Nucleus accumbens (tissue), 56 donors: Measurements from ENCODE around the gene ERBB3.

Source experiments
- DNase-seq, 56 donors: peaks; one replicate each; lab custom pipeline; 2025; lab: John Stamatoyannopoulos, UW

Gene ERBB3

GRCh38 chr12:56107242-56107641, 27.3 kb downstream of the ERBB3 start:
- DNase-seq = no peak

DNA sequence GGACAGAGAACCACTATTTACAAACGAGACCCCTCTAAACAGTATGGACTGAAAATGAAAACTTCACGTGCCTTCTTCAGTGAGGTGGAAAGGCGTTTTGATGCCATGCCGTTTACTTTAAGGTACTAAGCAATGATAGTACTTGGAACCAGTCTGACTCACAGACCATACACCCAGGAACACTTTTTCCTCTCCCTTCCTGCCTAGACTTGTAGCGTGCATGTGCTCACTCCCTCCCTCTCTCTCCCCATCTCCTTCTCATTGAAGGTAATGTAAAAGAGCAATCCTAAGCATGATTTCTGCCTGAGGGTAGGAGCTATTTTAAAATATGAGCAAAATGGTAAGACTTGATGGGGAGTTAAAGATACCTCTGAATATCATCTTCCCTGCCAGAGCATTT, 30.6 kb downstream of the ERBB3 start:
- no peak for DNase-seq

- DNase-seq = no peak
Observed at GRCh38 chr12:56114084-56114483, 34.1 kb downstream of the ERBB3 start.

GRCh38 chr12:56115329-56115728, 35.4 kb downstream of the ERBB3 start:
- DNase-seq = peak in 9 of 56 donors; percentile 1 to 15 (median 3)

DNA sequence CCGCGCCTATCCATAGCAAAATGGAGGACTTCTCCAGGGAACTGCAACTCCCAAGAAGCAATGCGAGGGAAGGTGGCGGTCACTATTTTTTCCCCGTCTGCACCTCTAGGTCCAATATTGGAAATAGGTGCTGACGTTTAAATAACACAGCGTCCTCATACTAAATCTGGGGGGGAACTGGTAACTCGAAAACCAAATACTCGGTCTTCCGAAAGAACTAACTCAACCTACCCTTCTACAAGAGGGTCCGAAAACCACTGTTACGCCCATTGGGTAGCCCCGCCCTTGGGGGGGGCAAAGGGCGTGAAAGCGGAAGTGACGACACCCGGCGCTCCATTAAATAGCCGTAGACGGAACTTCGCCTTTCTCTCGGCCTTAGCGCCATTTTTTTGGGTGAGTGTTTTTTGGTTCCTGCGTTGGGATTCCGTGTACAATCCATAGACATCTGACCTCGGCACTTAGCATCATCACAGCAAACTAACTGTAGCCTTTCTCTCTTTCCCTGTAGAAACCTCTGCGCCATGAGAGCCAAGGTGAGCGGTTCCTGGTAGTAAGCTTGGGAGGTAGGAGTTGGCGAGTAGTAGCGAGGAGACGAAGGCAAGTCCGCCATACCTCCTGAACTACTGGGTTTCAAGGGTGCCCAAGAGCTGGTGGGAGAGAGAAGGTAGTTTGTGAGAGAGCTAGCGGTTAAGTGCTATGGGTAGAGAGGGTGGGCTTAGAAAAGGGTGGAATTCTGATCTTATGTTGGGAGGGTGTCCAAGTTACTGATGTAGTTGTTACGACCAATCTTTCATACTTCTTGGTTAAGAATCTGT, 36.5 kb downstream of the ERBB3 start, which contains the start of gene RPL41:
Gene RPL41 (plus strand): TSS at position 367 of the 815 bp plus-strand sequence.
- DNase-seq = peak; percentile 30 to 96 (median 88)

DNA sequence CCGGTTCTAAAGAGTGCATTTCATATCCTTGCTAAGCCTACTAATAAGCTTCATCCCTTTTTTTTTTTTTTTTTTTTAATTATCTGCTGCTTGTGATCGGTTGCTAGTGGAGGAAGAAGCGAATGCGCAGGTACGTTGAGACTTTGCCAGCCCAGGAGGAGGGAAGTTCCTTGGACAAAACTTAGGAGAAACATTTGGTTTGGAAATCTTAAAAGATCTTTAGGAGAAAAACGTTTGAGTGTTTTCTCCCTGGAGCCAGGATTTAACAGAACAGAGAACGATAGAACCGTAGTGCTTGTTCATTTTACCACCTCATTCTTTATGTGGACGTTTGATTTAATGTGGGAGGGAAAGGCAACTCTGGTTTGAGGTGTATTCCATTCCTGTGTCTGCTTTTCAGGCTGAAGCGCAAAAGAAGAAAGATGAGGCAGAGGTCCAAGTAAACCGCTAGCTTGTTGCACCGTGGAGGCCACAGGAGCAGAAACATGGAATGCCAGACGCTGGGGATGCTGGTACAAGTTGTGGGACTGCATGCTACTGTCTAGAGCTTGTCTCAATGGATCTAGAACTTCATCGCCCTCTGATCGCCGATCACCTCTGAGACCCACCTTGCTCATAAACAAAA, 37.2 kb downstream of the ERBB3 start:
- peak in 1 of 56 donors; percentile 5 for DNase-seq

DNA sequence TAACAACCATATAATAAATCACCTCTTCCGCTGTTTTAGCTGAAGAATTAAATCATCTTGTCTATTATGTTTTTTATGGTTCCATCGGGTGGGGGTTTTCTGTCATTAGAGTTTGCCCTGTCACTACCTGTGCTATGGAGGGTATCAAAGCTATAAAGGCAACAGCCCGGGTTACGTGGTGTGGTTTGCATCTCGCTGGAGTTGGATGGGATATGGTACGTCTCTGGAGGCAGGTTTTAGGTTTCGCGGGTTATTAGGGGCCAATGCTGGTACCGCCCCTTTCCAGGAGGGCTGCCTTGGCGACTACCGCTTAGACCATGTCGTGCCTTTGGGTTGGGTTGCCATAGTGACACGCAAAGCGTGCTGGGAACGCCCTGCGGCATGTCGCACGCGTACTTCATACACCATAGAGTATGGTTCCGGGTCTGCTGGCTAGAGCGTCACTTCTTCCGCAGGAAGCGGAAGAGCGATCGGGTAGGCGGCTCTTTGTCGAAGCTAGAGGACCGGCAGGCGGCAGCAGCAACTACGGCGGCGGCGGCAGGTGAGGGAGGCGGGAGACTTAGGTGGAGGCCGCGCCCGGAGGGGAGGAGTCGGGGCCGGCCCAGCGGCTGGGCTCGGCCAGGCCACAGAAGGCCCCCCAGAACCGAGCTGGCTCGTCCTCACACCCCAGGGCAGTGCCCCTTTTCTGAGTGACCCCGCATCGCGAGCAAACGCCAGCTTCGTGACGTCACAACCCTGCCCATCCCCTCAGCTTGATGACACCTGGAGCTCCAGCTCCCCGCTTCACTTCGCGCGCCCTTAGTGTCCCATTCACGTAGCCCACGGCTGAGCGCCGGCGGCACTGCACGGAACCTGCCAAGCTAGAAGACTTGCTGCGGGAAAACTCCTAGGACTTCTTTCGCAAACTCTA, 38.1 kb downstream of the ERBB3 start, which contains the start of gene ZC3H10:
Gene ZC3H10 (plus strand): TSS at position 489 of the 910 bp plus-strand sequence. CDS start 2,297 bp downstream, outside the sequence.
- peak; percentile 72 to 98 (median 95) for DNase-seq

GRCh38 chr12:56118688-56119357, 38.9 kb downstream of the ERBB3 start:
- no peak for DNase-seq

- peak in 43 of 56 donors; percentile 2 to 69 (median 30) for DNase-seq
Observed at GRCh38 chr12:56119361-56119796, 39.4 kb downstream of the ERBB3 start.

DNA sequence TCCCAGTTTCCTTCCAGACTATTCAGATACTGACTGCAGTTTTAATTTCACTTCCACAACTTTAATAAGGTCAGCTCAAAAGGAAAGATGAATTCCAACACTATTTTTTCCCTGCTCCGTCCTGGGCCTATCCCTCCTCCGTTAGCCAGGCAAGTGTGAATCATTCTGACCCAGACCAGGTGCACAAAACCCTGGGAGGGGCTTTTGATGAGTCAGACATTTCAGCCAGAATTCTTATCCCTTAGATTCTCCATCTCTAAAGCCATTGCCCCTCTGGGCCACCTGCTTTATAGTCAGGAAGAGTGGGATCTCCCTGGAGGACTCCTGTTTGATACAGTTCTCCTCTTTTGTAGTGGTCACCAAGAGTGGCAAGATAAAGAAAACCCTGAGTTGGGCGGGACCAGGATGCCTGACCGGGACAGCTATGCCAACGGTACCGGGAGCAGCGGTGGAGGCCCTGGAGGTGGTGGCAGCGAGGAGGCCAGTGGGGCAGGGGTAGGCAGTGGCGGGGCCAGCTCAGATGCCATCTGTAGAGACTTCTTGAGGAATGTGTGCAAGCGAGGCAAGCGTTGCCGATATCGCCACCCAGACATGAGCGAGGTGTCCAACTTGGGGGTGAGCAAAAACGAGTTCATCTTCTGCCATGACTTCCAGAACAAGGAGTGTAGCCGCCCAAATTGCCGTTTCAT, 40.3 kb downstream of the ERBB3 start:
- no peak for DNase-seq

DNA sequence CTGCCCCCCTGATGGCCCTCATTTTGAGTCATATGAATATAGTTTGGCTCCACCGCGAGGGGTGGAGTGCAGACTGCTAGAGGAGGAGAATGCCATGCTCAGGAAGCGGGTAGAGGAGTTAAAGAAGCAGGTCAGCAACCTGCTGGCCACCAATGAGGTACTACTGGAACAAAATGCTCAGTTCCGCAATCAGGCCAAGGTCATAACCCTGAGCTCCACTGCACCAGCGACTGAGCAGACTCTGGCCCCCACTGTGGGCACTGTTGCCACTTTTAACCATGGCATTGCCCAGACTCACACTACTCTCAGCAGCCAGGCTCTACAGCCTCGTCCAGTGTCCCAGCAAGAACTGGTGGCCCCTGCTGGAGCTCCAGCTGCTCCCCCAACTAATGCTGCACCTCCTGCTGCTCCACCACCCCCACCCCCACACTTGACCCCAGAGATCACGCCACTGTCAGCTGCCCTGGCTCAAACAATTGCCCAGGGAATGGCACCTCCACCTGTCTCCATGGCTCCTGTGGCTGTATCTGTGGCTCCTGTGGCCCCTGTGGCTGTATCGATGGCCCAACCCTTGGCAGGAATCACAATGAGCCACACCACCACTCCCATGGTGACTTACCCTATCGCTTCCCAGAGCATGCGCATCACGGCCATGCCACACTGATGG, 41.4 kb downstream of the ERBB3 start:
- no peak for DNase-seq

DNA sequence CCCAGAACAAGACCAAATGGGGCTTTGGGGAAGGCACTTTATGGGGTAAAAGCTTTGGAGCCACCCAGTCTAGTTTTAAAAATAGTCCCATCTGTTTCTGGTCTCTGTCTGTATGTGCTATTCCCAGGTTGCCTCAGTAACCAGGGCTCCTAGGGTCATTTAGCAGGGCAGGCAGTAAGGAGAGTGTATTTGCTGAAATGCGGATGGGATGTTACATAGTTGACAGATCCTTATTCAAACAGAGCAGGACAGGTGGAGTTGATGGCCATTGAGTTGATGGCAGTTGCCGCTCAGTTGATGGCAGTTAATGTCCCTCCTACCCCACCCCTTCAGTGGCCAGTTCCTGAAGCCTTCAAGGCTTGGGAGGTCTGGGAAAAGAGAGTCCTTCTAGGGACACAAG, 42.7 kb downstream of the ERBB3 start:
- DNase-seq = no peak

DNA sequence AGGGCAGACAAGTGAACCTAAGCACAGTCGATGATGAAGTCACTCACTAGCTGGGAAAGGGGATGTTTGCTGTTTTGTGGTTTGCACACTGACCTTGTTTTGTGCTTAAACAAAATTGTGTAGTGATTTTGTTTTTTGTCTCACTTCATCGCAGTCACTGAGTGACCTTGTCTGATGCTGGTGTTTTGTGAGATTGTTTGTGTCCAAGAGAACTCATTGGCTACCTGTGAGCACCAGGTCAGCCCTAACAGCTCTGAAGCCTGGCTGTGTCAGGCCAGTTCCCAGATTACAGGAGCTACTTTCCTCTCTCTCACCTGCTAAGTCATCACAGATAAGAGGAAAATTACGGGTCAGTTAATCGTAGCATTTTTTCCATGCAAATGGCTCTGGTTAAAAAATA, 44.2 kb downstream of the ERBB3 start:
- DNase-seq = no peak

- no peak for DNase-seq
Observed at GRCh38 chr12:56126732-56127239, 46.8 kb downstream of the ERBB3 start.

DNA sequence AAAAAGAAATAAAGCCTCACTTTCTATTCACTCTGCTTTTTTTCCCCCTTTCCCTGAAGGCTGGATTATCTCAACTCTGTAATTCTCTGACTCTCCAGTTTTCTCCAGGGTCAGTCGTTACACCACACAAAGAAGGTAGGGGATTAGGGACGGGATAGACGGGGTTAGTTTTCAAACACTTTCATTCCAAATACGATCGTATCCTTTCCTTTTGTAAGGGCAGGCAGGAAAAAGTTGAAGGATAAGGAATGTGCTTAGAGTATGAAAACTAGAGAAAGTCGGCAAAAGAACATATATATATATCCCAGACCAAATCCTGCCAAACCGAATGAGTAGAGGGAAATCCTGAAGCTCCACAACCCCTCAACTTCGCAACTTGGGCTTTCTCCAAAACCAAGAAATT, 47.5 kb downstream of the ERBB3 start:
- DNase-seq = no peak

- DNase-seq = peak; percentile 71 to 98 (median 94)
Observed at GRCh38 chr12:56127888-56128669, 48.1 kb downstream of the ERBB3 start, which contains the start of gene ESYT1. TSS of gene ESYT1 (plus strand) at chr12:56128267. CDS start at chr12:56128320, 53 bp downstream.

GRCh38 chr12:56128670-56129205, 48.8 kb downstream of the ERBB3 start:
- DNase-seq = peak in 12 of 56 donors; percentile 12 to 49 (median 30)
